Spinal cord (tissue), 10 donors: ENCODE measurements around the gene VMAC. TPM values are rescaled to one million over a fixed set of nuclear protein-coding genes. Genes with fewer than 3 reads are reported as not detected.

Experiments
- DNase-seq, 6 donors: peaks; one replicate each; pipeline versions ENCODE4 v3.0.0 to v3.0.0-alpha.2; 2013 to 2015; ENCODE audit warnings: low spot score in 6 of 6, low read depth in 4 of 6
- H3K27ac ChIP-seq: one replicate; pipeline ENCODE4 v1.5.1; 2013; ENCODE audit warnings: low read depth, low read length, control low read depth
- H3K27me3 ChIP-seq: one replicate; pipeline ENCODE4 v1.6.1; 2013; ENCODE audit warnings: low read length; ENCODE audit not compliant: control insufficient read depth, insufficient read depth
- H3K36me3 ChIP-seq: one replicate; pipeline ENCODE4 v1.6.1; 2013; ENCODE audit warnings: low read length; ENCODE audit not compliant: control insufficient read depth, insufficient read depth
- H3K4me1 ChIP-seq: one replicate; pipeline ENCODE4 v1.6.1; 2013; ENCODE audit warnings: low read length; ENCODE audit not compliant: control insufficient read depth, insufficient read depth
- H3K4me3 ChIP-seq: one replicate; pipeline ENCODE4 v1.5.1; 2013; ENCODE audit warnings: low read depth, low read length, control low read depth
- H3K9me3 ChIP-seq: one replicate; pipeline ENCODE4 v1.6.1; 2013; ENCODE audit warnings: low read length; ENCODE audit not compliant: control insufficient read depth, insufficient read depth
- whole genome bisulfite sequencing: methylation state at CpG from one replicate; pipeline ENCODE4 v1.1.5; 2013; ENCODE audit warnings: missing lambda C conversion rate; ENCODE audit not compliant: insufficient coverage; 5-methylcytosine and 5-hydroxymethylcytosine counted together
- polyA plus RNA-seq, 2 donors: library from polyadenylated mRNA; unstranded; fragments of 120-200 nt; gene quantifications; one replicate each; pipeline ENCODE4 v1.2.1, GENCODE V29; 2013; ENCODE audit not compliant: insufficient read length in 2 of 2
- total RNA-seq, 2 donors: library from RNA; depleted of rRNA in 1 of 2; stranded (reverse); fragments of 120-200 nt in 1 of 2; fragments of >200 nt in 1 of 2; gene quantifications; one replicate each; pipeline versions ENCODE4 v1.2.3 to v1.2.4, GENCODE V29; 2013 to 2014
- donor health status: healthy.

Gene VMAC
- total and polyA plus RNA-seq, 4 donors, result 4.7 to 9.8 (median 6.9) TPM

GRCh38 chr19:5955636-5955935, 50.9 kb downstream of the VMAC start:
- no peak overlapping the region for H3K27ac ChIP-seq
- WGBS, result 58% methylated on average over 2 of the region's 3 CpGs
- H3K9me3 ChIP-seq, result no peaks in the 10 kb centered on the region
- no peak overlapping the region for H3K4me3 ChIP-seq
- peaks cover 74% of the 10 kb centered on the region for H3K4me1 ChIP-seq
- no peak for DNase-seq
- H3K36me3 ChIP-seq, result peaks cover 24% of the 10 kb centered on the region
- no peaks in the 10 kb centered on the region for H3K27me3 ChIP-seq

- Histone ChIP-seq H3K4me3 (no peak overlapping the region), H3K36me3 (peaks cover 24% of the 10 kb centered on the region), H3K27me3 (no peaks in the 10 kb centered on the region), H3K9me3 (no peaks in the 10 kb centered on the region), H3K4me1 (peaks cover 78% of the 10 kb centered on the region), H3K27ac (no peak overlapping the region)
- no peak for DNase-seq
- WGBS, result 80% methylated on average over 2 of the region's 3 CpGs
Measured at GRCh38 chr19:5956323-5956722, 51.7 kb downstream of the VMAC start.

GRCh38 chr19:5956728-5957127, 52.1 kb downstream of the VMAC start:
- Histone ChIP-seq H3K4me3 (no peak overlapping the region), H3K27ac (no peak overlapping the region), H3K36me3 (peaks cover 23% of the 10 kb centered on the region), H3K27me3 (no peaks in the 10 kb centered on the region), H3K4me1 (peaks cover 78% of the 10 kb centered on the region), H3K9me3 (no peaks in the 10 kb centered on the region)
- WGBS, result 97% methylated on average over 7 of the region's 12 CpGs
- no peak for DNase-seq

- Histone ChIP-seq H3K36me3 (peaks cover 23% of the 10 kb centered on the region), H3K4me3 (no peak overlapping the region), H3K27me3 (no peaks in the 10 kb centered on the region), H3K9me3 (no peaks in the 10 kb centered on the region), H3K27ac (no peak overlapping the region), H3K4me1 (peaks cover 78% of the 10 kb centered on the region)
- WGBS, result 69% methylated on average over 4 of the region's 10 CpGs
- DNase-seq, result no peak
Measured at GRCh38 chr19:5957170-5957569, 52.5 kb downstream of the VMAC start.

GRCh38 chr19:5958074-5958850, 53.6 kb downstream of the VMAC start:
- Histone ChIP-seq H3K9me3 (no peaks in the 10 kb centered on the region), H3K36me3 (peaks cover 23% of the 10 kb centered on the region), H3K27ac (no peak overlapping the region), H3K4me3 (no peak overlapping the region), H3K27me3 (no peaks in the 10 kb centered on the region), H3K4me1 (peaks cover 77% of the 10 kb centered on the region)
- WGBS, result 78% methylated on average over 19 of the region's 21 CpGs
- no peak for DNase-seq

GRCh38 chr19:5958851-5959122, 54.1 kb downstream of the VMAC start:
- WGBS, result 82% methylated on average over 10 of the region's 10 CpGs
- Histone ChIP-seq H3K27me3 (no peaks in the 10 kb centered on the region), H3K4me1 (peaks cover 75% of the 10 kb centered on the region), H3K27ac (no peak overlapping the region), H3K9me3 (no peaks in the 10 kb centered on the region), H3K36me3 (peaks cover 24% of the 10 kb centered on the region), H3K4me3 (no peak overlapping the region)
- no peak for DNase-seq

- Histone ChIP-seq H3K27me3 (no peaks in the 10 kb centered on the region), H3K9me3 (no peaks in the 10 kb centered on the region), H3K27ac (peak overlapping the region; percentile 75), H3K36me3 (peaks cover 28% of the 10 kb centered on the region), H3K4me3 (no peak overlapping the region), H3K4me1 (peaks cover 69% of the 10 kb centered on the region)
- 77% methylated on average over 12 of the region's 14 CpGs for WGBS
- no peak for DNase-seq
Measured at GRCh38 chr19:5959260-5960004, 54.8 kb downstream of the VMAC start.

Other genes with a start within 250 kb of the VMAC start
- 10 to 100 TPM; 27.2 to 83.1 TPM for gene MICOS13, start 224.4 kb upstream of the VMAC start, total RNA-seq
- 10 to 100 TPM; 74.5 to 74.8 TPM for gene MICOS13, start 224.4 kb upstream of the VMAC start, polyA plus RNA-seq
- gene HSD11B1L, start 223.8 kb upstream of the VMAC start, total RNA-seq, result 10 to 100 TPM; 27.7 to 28.5 TPM
- gene HSD11B1L, start 223.8 kb upstream of the VMAC start, polyA plus RNA-seq, result 10 to 100 TPM; 67.1 to 71.1 TPM
- gene RPL36, start 214.6 kb upstream of the VMAC start, total RNA-seq, result 1,000 to 10,000 TPM in 1 of 2 donors, 100 to 1,000 TPM in 1; 162 to 1,048 TPM
- gene RPL36, start 214.6 kb upstream of the VMAC start, polyA plus RNA-seq, result 100 to 1,000 TPM; 682 to 689 TPM
- gene LONP1, start 184.7 kb upstream of the VMAC start, total RNA-seq, result 10 to 100 TPM; 29.8 to 45.2 TPM
- gene LONP1, start 184.7 kb upstream of the VMAC start, polyA plus RNA-seq, result 10 to 100 TPM; 72.6 to 79.7 TPM
- gene CATSPERD, start 184.2 kb upstream of the VMAC start, total RNA-seq, result 1 to 10 TPM in 1 of 2 donors, not detected in 1; 3.6 TPM
- gene CATSPERD, start 184.2 kb upstream of the VMAC start, polyA plus RNA-seq, result 1 to 10 TPM in 1 of 2 donors, under 1 TPM in 1; 0.59 to 2.8 TPM
- 1 to 10 TPM in 1 of 2 donors, under 1 TPM in 1; 0.20 to 2.6 TPM for gene PRR22, start 120.1 kb upstream of the VMAC start, total RNA-seq
- gene PRR22, start 120.1 kb upstream of the VMAC start, polyA plus RNA-seq, result 1 to 10 TPM; 3.9 to 4.1 TPM
- 10 to 100 TPM in 1 of 2 donors, 1 to 10 TPM in 1; 9.5 to 21.5 TPM for gene DUS3L, start 113.7 kb upstream of the VMAC start, total RNA-seq
- 10 to 100 TPM; 22.9 to 31.0 TPM for gene DUS3L, start 113.7 kb upstream of the VMAC start, polyA plus RNA-seq
- gene NRTN, start 99.8 kb upstream of the VMAC start, total RNA-seq, result under 1 TPM; 0.20 to 0.99 TPM
- gene NRTN, start 99.8 kb upstream of the VMAC start, polyA plus RNA-seq, result under 1 TPM; 0.38 to 0.53 TPM
- not detected for gene FUT6, start 65.2 kb upstream of the VMAC start, total RNA-seq
- gene FUT6, start 65.2 kb upstream of the VMAC start, polyA plus RNA-seq, result under 1 TPM in 1 of 2 donors, not detected in 1; 0.21 TPM
- gene FUT3, start 53.4 kb upstream of the VMAC start, total RNA-seq, result not detected
- gene FUT3, start 53.4 kb upstream of the VMAC start, polyA plus RNA-seq, result under 1 TPM; 0.26 to 0.32 TPM
- gene FUT5, start 34.3 kb upstream of the VMAC start, total RNA-seq, result not detected
- not detected for gene FUT5, start 34.3 kb upstream of the VMAC start, polyA plus RNA-seq
- gene NDUFA11, start 1.1 kb upstream of the VMAC start, total RNA-seq, result 100 to 1,000 TPM in 1 of 2 donors, 10 to 100 TPM in 1; 63.6 to 304 TPM
- 100 to 1,000 TPM; 254 to 262 TPM for gene NDUFA11, start 1.1 kb upstream of the VMAC start, polyA plus RNA-seq
- 10 to 100 TPM; 15.3 to 85.3 TPM for gene CAPS, start 9.4 kb downstream of the VMAC start, total RNA-seq
- gene CAPS, start 9.4 kb downstream of the VMAC start, polyA plus RNA-seq, result 10 to 100 TPM; 44.6 to 54.2 TPM
- 10 to 100 TPM; 42.0 to 52.0 TPM for gene RANBP3, start 73.3 kb downstream of the VMAC start, total RNA-seq
- 10 to 100 TPM; 74.1 to 88.6 TPM for gene RANBP3, start 73.3 kb downstream of the VMAC start, polyA plus RNA-seq
- 10 to 100 TPM in 1 of 2 donors, 1 to 10 TPM in 1; 5.7 to 14.2 TPM for gene RFX2, start 205.6 kb downstream of the VMAC start, total RNA-seq
- gene RFX2, start 205.6 kb downstream of the VMAC start, polyA plus RNA-seq, result 10 to 100 TPM; 14.4 to 18.8 TPM
- gene ACSBG2, start 230.8 kb downstream of the VMAC start, total RNA-seq, result under 1 TPM; 0.17 to 0.40 TPM
- 1 to 10 TPM in 1 of 2 donors, under 1 TPM in 1; 0.51 to 2.5 TPM for gene ACSBG2, start 230.8 kb downstream of the VMAC start, polyA plus RNA-seq